OCI-LY1 (cell line): ENCODE results near the gene AACS.

Experiments used
- H2AFZ ChIP-seq: fragments of 200-600 bp; sonication (generic), shearing (Covaris generic); 2 replicates; pipeline ENCODE4 v1.6.0; 2014; ENCODE audit warnings: antibody characterized with exemption, mild to moderate bottlenecking, low read length
- H3F3A ChIP-seq: fragments of 200-600 bp; sonication (generic), shearing (Covaris generic); 2 replicates; pipeline ENCODE4 v1.6.0; 2014; ENCODE audit warnings: mild to moderate bottlenecking, antibody characterized with exemption, low read length, moderate library complexity; ENCODE audit not compliant: insufficient read depth
- H3K27ac ChIP-seq: fragments of 200-600 bp; sonication (generic); 2 replicates; pipeline ENCODE4 v1.5.1; 2014; ENCODE audit warnings: low read length, mixed run types, mild to moderate bottlenecking, low read depth; ENCODE audit not compliant: poor library complexity, severe bottlenecking
- H3K27me3 ChIP-seq: fragments of 200-600 bp; sonication (generic); 2 replicates; pipeline ENCODE4 v1.6.0; 2014; ENCODE audit warnings: antibody characterized with exemption, mild to moderate bottlenecking, low read length, moderate library complexity; ENCODE audit not compliant: insufficient read depth
- H3K36me3 ChIP-seq: fragments of 200-600 bp; sonication (generic); 2 replicates; pipeline ENCODE4 v1.6.1; 2014; ENCODE audit warnings: mild to moderate bottlenecking, antibody characterized with exemption, low read length, moderate library complexity, mixed read lengths; ENCODE audit not compliant: insufficient read depth
- H3K4me1 ChIP-seq: fragments of 200-600 bp; sonication (generic); 2 replicates; pipeline ENCODE4 v1.5.1; 2014; ENCODE audit warnings: mild to moderate bottlenecking, low read length, moderate library complexity; ENCODE audit not compliant: insufficient read depth, severe bottlenecking
- H3K4me2 ChIP-seq: fragments of 200-600 bp; sonication (generic), shearing (Covaris generic); 2 replicates; pipeline ENCODE4 v1.6.1; 2014; ENCODE audit warnings: low read length
- H3K4me3 ChIP-seq: fragments of 200-600 bp; sonication (generic); 2 replicates; pipeline ENCODE4 v1.5.1; 2014; ENCODE audit warnings: low read length, low read depth, mild to moderate bottlenecking, mixed read lengths; ENCODE audit not compliant: poor library complexity, severe bottlenecking
- H3K79me2 ChIP-seq: fragments of 200-600 bp; shearing (Covaris generic); 2 replicates; pipeline ENCODE4 v1.6.1; 2016; ENCODE audit warnings: mixed run types, low read length, mixed read lengths; ENCODE audit not compliant: insufficient read depth
- H3K9ac ChIP-seq: fragments of 200-600 bp; sonication (generic), shearing (Covaris generic); 2 replicates; pipeline ENCODE4 v1.6.1; 2014; ENCODE audit warnings: mild to moderate bottlenecking, low read length, mixed read lengths
- H3K9me2 ChIP-seq: fragments of 200-600 bp; sonication (generic), shearing (Covaris generic); 2 replicates; pipeline ENCODE4 v1.6.1; 2014; ENCODE audit warnings: low read depth, mild to moderate bottlenecking, low read length, mixed read lengths
- H3K9me3 ChIP-seq: fragments of 200-600 bp; shearing (Covaris generic); 2 replicates; pipeline ENCODE4 v1.6.1; 2014; ENCODE audit warnings: low read length, mixed read lengths
- H4K20me1 ChIP-seq: fragments of 200-600 bp; sonication (generic), shearing (Covaris generic); 2 replicates; pipeline ENCODE4 v1.6.0; 2016; ENCODE audit warnings: mild to moderate bottlenecking, low read length; ENCODE audit not compliant: insufficient read depth
- EZH2 ChIP-seq: fragments of 200-600 bp; sonication (generic), shearing (Covaris generic); IDR thresholded peaks from 2 replicates; pipeline ENCODE4 v1.8.0; 2017; ENCODE audit warnings: borderline replicate concordance, mixed run types, mild to moderate bottlenecking, antibody characterized with exemption, low read length, moderate library complexity, mixed read lengths
- TF ChIP-seq, protein P1 (sequence below): fragments of 200-600 bp; sonication (generic), shearing (Covaris generic); IDR thresholded peaks from 2 replicates; pipeline ENCODE4 v1.5.1; 2017; ENCODE audit warnings: mild to moderate bottlenecking, antibody characterized with exemption, low read length, moderate library complexity, mixed read lengths

AACS gene

DNA sequence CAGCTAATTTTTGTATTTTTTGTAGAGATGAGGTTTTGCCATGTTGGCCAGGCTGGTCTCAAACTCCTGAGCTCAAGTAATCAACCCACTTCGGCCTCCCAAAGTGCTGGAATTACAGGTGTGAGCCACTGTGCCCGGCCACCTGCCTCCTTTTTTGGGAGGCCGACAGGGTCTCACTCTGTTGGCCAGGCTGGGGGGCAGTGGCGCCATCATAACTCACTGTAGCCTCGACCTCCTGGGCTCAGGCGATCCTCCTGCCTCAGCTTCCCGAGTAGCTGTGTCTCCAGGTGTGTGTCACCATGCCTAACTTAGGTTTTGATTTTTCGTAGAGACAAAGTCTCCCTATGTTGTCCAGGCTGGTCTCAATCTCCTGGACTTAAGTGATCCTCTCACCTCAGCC, 70.7 kb downstream of the AACS start:
- TF ChIP-seq, protein P1, sequence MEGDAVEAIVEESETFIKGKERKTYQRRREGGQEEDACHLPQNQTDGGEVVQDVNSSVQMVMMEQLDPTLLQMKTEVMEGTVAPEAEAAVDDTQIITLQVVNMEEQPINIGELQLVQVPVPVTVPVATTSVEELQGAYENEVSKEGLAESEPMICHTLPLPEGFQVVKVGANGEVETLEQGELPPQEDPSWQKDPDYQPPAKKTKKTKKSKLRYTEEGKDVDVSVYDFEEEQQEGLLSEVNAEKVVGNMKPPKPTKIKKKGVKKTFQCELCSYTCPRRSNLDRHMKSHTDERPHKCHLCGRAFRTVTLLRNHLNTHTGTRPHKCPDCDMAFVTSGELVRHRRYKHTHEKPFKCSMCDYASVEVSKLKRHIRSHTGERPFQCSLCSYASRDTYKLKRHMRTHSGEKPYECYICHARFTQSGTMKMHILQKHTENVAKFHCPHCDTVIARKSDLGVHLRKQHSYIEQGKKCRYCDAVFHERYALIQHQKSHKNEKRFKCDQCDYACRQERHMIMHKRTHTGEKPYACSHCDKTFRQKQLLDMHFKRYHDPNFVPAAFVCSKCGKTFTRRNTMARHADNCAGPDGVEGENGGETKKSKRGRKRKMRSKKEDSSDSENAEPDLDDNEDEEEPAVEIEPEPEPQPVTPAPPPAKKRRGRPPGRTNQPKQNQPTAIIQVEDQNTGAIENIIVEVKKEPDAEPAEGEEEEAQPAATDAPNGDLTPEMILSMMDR, result no peak
- no peak for TF ChIP-seq EZH2

DNA sequence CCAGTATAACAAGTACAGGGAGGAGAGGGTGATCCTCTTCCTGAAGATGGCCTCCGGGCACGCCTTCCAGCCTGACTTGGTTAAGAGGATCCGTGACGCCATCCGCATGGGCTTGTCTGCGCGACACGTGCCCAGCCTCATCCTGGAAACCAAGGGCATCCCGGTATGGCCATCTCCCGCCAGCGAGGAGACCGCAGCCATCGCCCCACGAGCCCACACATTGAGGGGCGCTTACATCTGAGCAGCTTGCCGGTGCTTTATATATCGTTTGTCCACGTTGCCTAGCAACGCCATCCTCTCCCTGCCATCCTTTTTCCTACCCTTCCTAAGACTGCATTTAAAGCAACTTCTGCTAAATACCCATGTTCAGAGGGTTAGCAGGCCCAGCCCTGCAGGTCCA, 71.5 kb downstream of the AACS start:
- no peaks in the 10 kb centered on the region for H3F3A ChIP-seq
- H3K79me2 ChIP-seq, result no peaks in the 10 kb centered on the region
- no peaks in the 10 kb centered on the region for H3K4me1 ChIP-seq
- TF ChIP-seq EZH2, result no peak
- TF ChIP-seq, protein P1, result no peak
- no peaks in the 10 kb centered on the region for H3K27me3 ChIP-seq
- H3K4me2 ChIP-seq, result no peak overlapping the region
- H3K9me3 ChIP-seq, result no peaks in the 10 kb centered on the region
- no peak overlapping the region for H2AFZ ChIP-seq
- peaks cover 2% of the 10 kb centered on the region; the same call in 1 of the 2 replicates for H3K36me3 ChIP-seq
- no peak overlapping the region for H3K27ac ChIP-seq
- H3K9me2 ChIP-seq, result no peaks in the 10 kb centered on the region
- H4K20me1 ChIP-seq, result no peaks in the 10 kb centered on the region
- H3K9ac ChIP-seq, result no peak overlapping the region
- H3K4me3 ChIP-seq, result no peak overlapping the region

More for the DNA sequence above, 70.7 kb downstream of the AACS start:
- Histone ChIP-seq H3K9me3 (no peaks in the 10 kb centered on the region), H3K9ac (no peak overlapping the region), H4K20me1 (no peaks in the 10 kb centered on the region), H3K4me3 (no peak overlapping the region), H3F3A (no peaks in the 10 kb centered on the region), H3K27ac (no peak overlapping the region), H3K27me3 (no peaks in the 10 kb centered on the region), H3K4me2 (no peak overlapping the region), H2AFZ (no peak overlapping the region), H3K36me3 (peaks cover 2% of the 10 kb centered on the region; the same call in 1 of the 2 replicates), H3K9me2 (no peaks in the 10 kb centered on the region), H3K79me2 (no peaks in the 10 kb centered on the region), H3K4me1 (no peaks in the 10 kb centered on the region)

DNA sequence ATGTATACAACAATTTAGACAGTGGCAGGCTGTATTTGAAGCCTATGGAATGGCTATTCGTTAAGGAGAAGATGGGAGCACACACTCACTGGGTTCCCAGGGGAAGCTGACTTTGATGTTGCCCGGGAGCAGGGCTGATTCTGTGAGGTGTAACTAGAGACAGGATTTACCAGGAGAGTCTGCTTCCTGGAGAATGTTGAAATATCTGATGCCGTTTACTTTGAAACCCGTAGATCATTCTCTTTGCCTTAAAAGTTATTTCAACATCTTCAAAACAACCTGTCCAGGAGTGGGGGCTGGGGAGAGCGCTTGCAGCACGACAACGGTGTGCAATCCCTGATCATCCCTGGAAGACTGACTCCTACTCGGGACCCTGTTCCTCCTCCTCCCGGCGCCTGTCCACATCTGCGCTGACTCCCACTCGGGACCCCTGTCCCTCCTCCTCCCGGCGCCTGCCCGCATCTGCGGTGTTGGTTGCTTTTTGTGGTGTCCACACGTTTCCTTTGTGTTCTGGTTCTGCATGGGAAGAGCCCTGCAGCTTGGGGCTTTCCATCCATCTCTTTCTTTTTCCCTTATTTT, 72.6 kb downstream of the AACS start:
- no peak overlapping the region for H3K9ac ChIP-seq
- no peaks in the 10 kb centered on the region for H3K9me3 ChIP-seq
- TF ChIP-seq, protein P1, result no peak
- TF ChIP-seq EZH2, result no peak
- H3K4me3 ChIP-seq, result no peak overlapping the region
- H4K20me1 ChIP-seq, result no peaks in the 10 kb centered on the region
- no peak overlapping the region for H2AFZ ChIP-seq
- H3K36me3 ChIP-seq, result peaks cover 2% of the 10 kb centered on the region; the same call in 1 of the 2 replicates
- H3K79me2 ChIP-seq, result no peaks in the 10 kb centered on the region
- H3F3A ChIP-seq, result no peaks in the 10 kb centered on the region
- H3K9me2 ChIP-seq, result no peaks in the 10 kb centered on the region
- no peaks in the 10 kb centered on the region for H3K4me1 ChIP-seq
- H3K27me3 ChIP-seq, result no peaks in the 10 kb centered on the region
- no peak overlapping the region for H3K4me2 ChIP-seq
- H3K27ac ChIP-seq, result no peak overlapping the region
